Smooth muscle cell (in vitro differentiated cells): ENCODE measurements around the gene SGCA. TPM values are rescaled to one million over a fixed set of nuclear protein-coding genes. Genes with fewer than 3 reads are reported as not detected.

ENCODE experiments used
- DNase-seq: peaks from one replicate; lab custom pipeline; 2025; ENCODE audit not compliant: unreplicated experiment; lab: John Stamatoyannopoulos, UW
- H2AFZ ChIP-seq: fragments of 200-600 bp; sonication (generic); 2 replicates; pipeline ENCODE4 v1.6.0; 2016; ENCODE audit warnings: antibody characterized with exemption, low read depth, mild to moderate bottlenecking
- H3F3A ChIP-seq: fragments of 200-600 bp; sonication (generic); 2 replicates; pipeline ENCODE4 v1.6.0; 2017; ENCODE audit warnings: antibody characterized with exemption, low read depth
- H3K27ac ChIP-seq: fragments of 200-600 bp; sonication (generic); 2 replicates; pipeline ENCODE4 v1.5.1; 2016; ENCODE audit warnings: low read depth, mild to moderate bottlenecking
- H3K27me3 ChIP-seq: fragments of 200-600 bp; sonication (generic); 2 replicates; pipeline ENCODE4 v1.6.1; 2016; ENCODE audit warnings: low read depth, mild to moderate bottlenecking
- H3K36me3 ChIP-seq: fragments of 200-600 bp; sonication (generic); 2 replicates; pipeline ENCODE4 v1.5.1; 2016; ENCODE audit warnings: low read depth
- H3K4me1 ChIP-seq: fragments of 200-600 bp; sonication (generic); 2 replicates; pipeline ENCODE4 v1.5.1; 2016; ENCODE audit warnings: low read depth
- H3K4me2 ChIP-seq: fragments of 200-600 bp; sonication (generic); 2 replicates; pipeline ENCODE4 v1.6.0; 2016; ENCODE audit warnings: mild to moderate bottlenecking
- H3K4me3 ChIP-seq: fragments of 200-600 bp; sonication (generic); 2 replicates; pipeline ENCODE4 v1.5.1; 2016; ENCODE audit warnings: mild to moderate bottlenecking
- H3K79me2 ChIP-seq: fragments of 200-600 bp; sonication (generic); 2 replicates; pipeline ENCODE4 v1.6.0; 2016; ENCODE audit warnings: low read depth, mild to moderate bottlenecking
- H3K9ac ChIP-seq: fragments of 200-600 bp; sonication (generic); 2 replicates; pipeline ENCODE4 v1.6.0; 2016; ENCODE audit warnings: low read depth
- H3K9me3 ChIP-seq: fragments of 200-600 bp; sonication (generic); replicated peaks from 2 replicates; pipeline ENCODE4 v1.5.1; 2016; ENCODE audit warnings: low read depth
- H4K20me1 ChIP-seq: fragments of 200-600 bp; sonication (generic); 2 replicates; pipeline ENCODE4 v1.6.0; 2016; ENCODE audit warnings: low read depth
- WGBS: methylation state at CpG from one replicate; pipeline ENCODE4 v1.1.7; 2016; ENCODE audit warnings: low lambda C conversion rate; 5-methylcytosine and 5-hydroxymethylcytosine counted together
- polyA plus RNA-seq: library from polyadenylated mRNA; unstranded; fragments of >200 nt; fragmentation: Nextera tagmentation; extraction: Ambion mirVana; gene quantifications from 2 replicates; pipeline ENCODE4 v1.2.1, GENCODE V29; 2016
- total RNA-seq: library from RNA; depleted of rRNA; stranded (reverse); fragments of >200 nt; gene quantifications from 2 replicates; pipeline ENCODE4 v1.2.3, GENCODE V29; 2014
- TF ChIP-seq, protein P1 (sequence below): fragments of 200-600 bp; sonication (generic); IDR thresholded peaks from 2 replicates; pipeline ENCODE4 v1.5.1; 2017; ENCODE audit warnings: borderline replicate concordance, mild to moderate bottlenecking, antibody characterized with exemption; ENCODE audit not compliant: insufficient read depth, poor library complexity, severe bottlenecking

The SGCA gene
- total and polyA plus RNA-seq, 2 experiments from 2014 or later, result 2.1 TPM; not detected in 1

DNA sequence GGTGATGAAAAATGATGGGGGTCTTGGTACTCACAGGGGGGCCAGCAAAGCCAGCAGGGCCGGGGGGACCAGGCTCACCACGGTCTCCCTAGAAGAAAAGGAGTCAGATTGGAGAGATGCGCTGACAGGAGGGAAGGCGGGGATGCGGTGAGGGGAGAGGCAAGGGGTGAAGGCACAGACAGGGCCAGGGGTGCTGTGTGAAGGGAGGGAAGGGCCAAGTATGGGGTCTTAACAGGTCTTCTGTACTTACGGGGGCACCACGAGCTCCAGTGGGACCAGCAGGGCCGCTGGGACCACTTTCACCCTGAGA, 24.4 kb downstream of the SGCA start:
- peaks cover 25% of the 10 kb centered on the region for H3K79me2 ChIP-seq
- no peaks in the 10 kb centered on the region for H3K4me1 ChIP-seq
- H3F3A ChIP-seq, result peaks cover 83% of the 10 kb centered on the region
- H3K27me3 ChIP-seq, result no peaks in the 10 kb centered on the region
- H3K4me2 ChIP-seq, result peak overlapping the region; percentile 22
- H3K4me3 ChIP-seq, result no peak overlapping the region
- TF ChIP-seq, protein P1, sequence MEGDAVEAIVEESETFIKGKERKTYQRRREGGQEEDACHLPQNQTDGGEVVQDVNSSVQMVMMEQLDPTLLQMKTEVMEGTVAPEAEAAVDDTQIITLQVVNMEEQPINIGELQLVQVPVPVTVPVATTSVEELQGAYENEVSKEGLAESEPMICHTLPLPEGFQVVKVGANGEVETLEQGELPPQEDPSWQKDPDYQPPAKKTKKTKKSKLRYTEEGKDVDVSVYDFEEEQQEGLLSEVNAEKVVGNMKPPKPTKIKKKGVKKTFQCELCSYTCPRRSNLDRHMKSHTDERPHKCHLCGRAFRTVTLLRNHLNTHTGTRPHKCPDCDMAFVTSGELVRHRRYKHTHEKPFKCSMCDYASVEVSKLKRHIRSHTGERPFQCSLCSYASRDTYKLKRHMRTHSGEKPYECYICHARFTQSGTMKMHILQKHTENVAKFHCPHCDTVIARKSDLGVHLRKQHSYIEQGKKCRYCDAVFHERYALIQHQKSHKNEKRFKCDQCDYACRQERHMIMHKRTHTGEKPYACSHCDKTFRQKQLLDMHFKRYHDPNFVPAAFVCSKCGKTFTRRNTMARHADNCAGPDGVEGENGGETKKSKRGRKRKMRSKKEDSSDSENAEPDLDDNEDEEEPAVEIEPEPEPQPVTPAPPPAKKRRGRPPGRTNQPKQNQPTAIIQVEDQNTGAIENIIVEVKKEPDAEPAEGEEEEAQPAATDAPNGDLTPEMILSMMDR, result no peak
- 83% methylated on average over 6 of the region's 8 CpGs for WGBS
- peaks cover 8% of the 10 kb centered on the region for H3K36me3 ChIP-seq
- no peaks in the 10 kb centered on the region for H3K9me3 ChIP-seq
- peaks cover 100% of the 10 kb centered on the region for H4K20me1 ChIP-seq
- DNase-seq, result no peak
- no peak overlapping the region for H2AFZ ChIP-seq
- H3K27ac ChIP-seq, result peak overlapping the region; percentile 99
- no peak overlapping the region for H3K9ac ChIP-seq

DNA sequence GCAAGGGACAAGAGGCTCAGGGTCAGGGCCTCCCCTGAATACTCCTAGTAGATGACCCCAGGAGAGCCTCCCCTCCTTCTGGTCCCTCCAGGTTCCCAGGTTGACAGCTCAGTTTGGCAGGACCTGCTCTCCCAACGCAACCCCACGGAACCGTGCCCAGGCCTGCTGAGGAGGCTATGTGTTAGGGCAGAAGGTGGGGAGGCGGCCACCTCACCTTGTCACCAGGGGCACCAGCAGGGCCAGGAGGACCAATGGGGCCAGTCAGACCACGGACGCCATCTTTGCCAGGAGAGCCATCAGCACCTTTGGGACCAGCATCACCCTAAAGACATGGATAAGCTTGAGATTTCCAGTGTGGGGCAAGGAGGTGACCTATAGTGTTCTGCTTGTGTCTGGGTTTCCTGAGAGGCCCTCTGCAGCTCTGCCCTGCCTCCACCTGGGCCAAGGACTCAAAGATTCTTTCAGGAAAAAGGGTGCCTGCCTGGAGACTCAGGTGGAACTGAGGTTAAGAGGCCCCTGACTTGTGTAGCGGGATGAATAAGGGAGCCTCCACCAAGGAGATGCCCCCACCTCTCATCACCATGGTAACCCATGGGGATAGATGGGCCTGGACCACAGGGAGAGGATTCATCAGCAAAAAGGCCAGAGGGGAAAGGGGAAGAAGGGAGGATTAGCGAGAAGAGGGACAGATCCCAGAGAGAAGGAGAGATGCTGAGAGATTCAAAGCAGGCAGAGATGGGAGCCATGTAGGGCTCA, 25.0 kb downstream of the SGCA start:
- Histone ChIP-seq H3K79me2 (peaks cover 30% of the 10 kb centered on the region), H3K4me1 (no peaks in the 10 kb centered on the region), H3K9ac (no peak overlapping the region), H4K20me1 (peaks cover 100% of the 10 kb centered on the region), H3K36me3 (peaks cover 8% of the 10 kb centered on the region), H3K9me3 (no peaks in the 10 kb centered on the region), H3K27ac (peak overlapping the region; percentile 99), H3K4me3 (no peak overlapping the region), H3K27me3 (no peaks in the 10 kb centered on the region), H2AFZ (no peak overlapping the region), H3K4me2 (peak overlapping the region; percentile 79), H3F3A (peaks cover 89% of the 10 kb centered on the region)
- DNase-seq, result no peak
- WGBS, result 81% methylated on average over 8 of the region's 8 CpGs
- TF ChIP-seq, protein P1, result no peak

DNA sequence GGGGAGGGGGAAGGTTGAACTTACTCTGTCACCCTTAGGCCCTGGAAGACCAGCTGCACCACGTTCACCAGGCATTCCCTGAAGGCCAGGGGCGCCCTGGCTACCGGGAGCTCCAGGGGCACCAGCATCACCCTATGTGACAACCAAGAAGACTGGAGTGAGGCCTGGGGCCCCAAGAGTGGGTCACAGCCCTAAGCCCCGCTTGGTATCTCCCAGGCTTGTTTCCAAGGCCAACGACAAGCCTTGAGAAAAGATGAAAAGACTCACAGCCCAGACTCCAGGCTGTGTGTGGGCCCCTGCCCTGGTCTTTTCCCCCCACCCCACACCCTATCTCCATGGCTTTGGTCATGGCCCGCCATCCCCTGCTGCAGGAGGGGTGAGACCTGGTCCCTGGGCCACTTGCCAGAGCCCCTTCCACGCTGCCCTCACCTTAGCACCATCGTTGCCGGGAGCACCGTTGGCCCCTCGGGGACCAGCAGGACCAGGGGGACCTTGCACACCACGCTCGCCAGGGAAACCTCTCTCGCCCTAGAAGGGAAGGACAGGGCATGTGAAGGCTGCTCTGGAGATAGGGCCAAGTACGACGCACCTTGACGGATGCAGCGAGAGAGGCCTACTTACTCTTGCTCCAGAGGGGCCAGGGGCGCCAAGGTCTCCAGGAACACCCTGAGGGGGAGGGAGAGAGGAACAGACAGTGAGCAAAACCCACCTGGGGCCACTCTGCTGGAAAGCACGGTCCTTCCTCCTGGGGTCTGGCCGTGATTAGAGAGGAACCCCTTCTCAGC, 25.7 kb downstream of the SGCA start:
- WGBS, result 70% methylated on average over 21 of the region's 21 CpGs
- DNase-seq, result no peak

More for the DNA sequence above, 25.7 kb downstream of the SGCA start:
- Histone ChIP-seq H3K4me1 (no peaks in the 10 kb centered on the region), H3K9me3 (no peaks in the 10 kb centered on the region), H3K4me3 (no peak overlapping the region), H3K79me2 (peaks cover 38% of the 10 kb centered on the region), H3K36me3 (peaks cover 8% of the 10 kb centered on the region), H3F3A (peaks cover 93% of the 10 kb centered on the region), H2AFZ (no peak overlapping the region), H3K27ac (peak overlapping the region; percentile 99), H3K9ac (no peak overlapping the region), H3K4me2 (peak overlapping the region; percentile 79), H4K20me1 (peaks cover 100% of the 10 kb centered on the region), H3K27me3 (no peaks in the 10 kb centered on the region)
- TF ChIP-seq, protein P1, result no peak
